GM12878 (cell line): Measurements from ENCODE around the gene KRTAP12-4. TPM values are rescaled to one million over a fixed set of nuclear protein-coding genes. Genes with fewer than 3 reads are reported as not detected.

ENCODE experiments used
- ATAC-seq: fragments of 200-7000 bp; cut with Tn5 transposase; 3 replicates; pipeline ENCODE4 v1.9.1; 2020; ENCODE audit warnings: mild to moderate bottlenecking, moderate library complexity
- BruUV-seq: library from RNA; stranded (reverse); fragments of 400-500 nt; replicated peaks from 2 replicates; lab custom pipeline; 2021; lab: Mats Ljungman, UMichigan
- CTCF ChIA-PET: fragments of 300-600 bp; sonication (Branson Sonifier 250); formaldehyde crosslinking; extraction: SDS; loops from one replicate; lab custom pipeline; 2021; ENCODE audit warnings: inconsistent platforms; lab: Yijun Ruan, JAX
- POLR2A ChIA-PET: fragments of 350-600 bp; formaldehyde crosslinking; extraction: SDS; loops from one replicate; lab custom pipeline; 2021; ENCODE audit warnings: inconsistent platforms; lab: Charles Lee
- RAD21 ChIA-PET: fragments of 300-600 bp; sonication (Branson Sonifier 250); formaldehyde crosslinking; loops from one replicate; lab custom pipeline; 2023; ENCODE audit warnings: antibody characterized with exemption; ENCODE audit not compliant: unreplicated experiment; lab: Charles Lee
- SMC1A ChIA-PET: fragments of 300-600 bp; sonication (Branson Sonifier 250); formaldehyde crosslinking; loops from one replicate; lab custom pipeline; 2023; ENCODE audit not compliant: unreplicated experiment, uncharacterized antibody; lab: Charles Lee
- DNase-seq: peaks from one replicate; pipeline ENCODE4 v3.0.0-alpha.2; 2011; ENCODE audit warnings: low read depth, low spot score
- FAIRE-seq: peaks from 3 replicates; lab custom pipeline; 2011; peaks lifted over from hg19 to GRCh38; lab: Jason Lieb, UNC
- H2AFZ ChIP-seq: 2 replicates; pipeline ENCODE4 v1.6.0; 2011; ENCODE audit warnings: low read depth, low read length, control low read depth; ENCODE audit not compliant: control insufficient read depth
- H3K27ac ChIP-seq: 2 replicates; pipeline ENCODE4 v1.5.1; 2011; ENCODE audit warnings: control low read depth; ENCODE audit not compliant: control insufficient read depth, insufficient read depth
- H3K27me3 ChIP-seq, 2 experiments: replicated peaks in 1 of 2; 2 replicates each; pipeline versions ENCODE4 v1.6.0 to v1.6.1; 2011; ENCODE audit warnings: low read length in 1 of 2; ENCODE audit not compliant: control insufficient read depth in 2 of 2, insufficient read depth in 2 of 2
- H3K36me3 ChIP-seq, 2 experiments: 2 replicates each; pipeline ENCODE4 v1.5.1; 2011; ENCODE audit warnings: low read length in 1 of 2; ENCODE audit not compliant: control insufficient read depth in 2 of 2, insufficient read depth in 2 of 2
- H3K4me1 ChIP-seq: 2 replicates; pipeline ENCODE4 v1.6.1; 2011; ENCODE audit warnings: mild to moderate bottlenecking, low read length, moderate library complexity, mixed read lengths; ENCODE audit not compliant: control insufficient read depth, insufficient read depth
- H3K4me2 ChIP-seq: 2 replicates; pipeline ENCODE4 v1.6.0; 2011; ENCODE audit warnings: control low read depth; ENCODE audit not compliant: control insufficient read depth, insufficient read depth
- H3K4me3 ChIP-seq: fragments of 200-600 bp; sonication (generic); 2 replicates; pipeline ENCODE4 v1.5.1; 2016
- H3K79me2 ChIP-seq: 2 replicates; pipeline ENCODE4 v1.6.0; 2011; ENCODE audit warnings: low read length; ENCODE audit not compliant: control insufficient read depth, insufficient read depth
- H3K9ac ChIP-seq: 2 replicates; pipeline ENCODE4 v1.8.0; 2011; ENCODE audit warnings: low read length, control low read depth, mixed read lengths; ENCODE audit not compliant: control insufficient read depth, insufficient read depth
- H3K9me3 ChIP-seq: replicated peaks from 3 replicates; pipeline ENCODE4 v1.5.1; 2011; ENCODE audit warnings: mild to moderate bottlenecking, low read length; ENCODE audit not compliant: control insufficient read depth, insufficient read depth
- H4K20me1 ChIP-seq: 2 replicates; pipeline ENCODE4 v1.6.0; 2011; ENCODE audit not compliant: control insufficient read depth, insufficient read depth
- ATF2 ChIP-seq: IDR thresholded peaks from 2 replicates; pipeline ENCODE4 v1.6.1; 2012; ENCODE audit warnings: low read length, inconsistent platforms
- CUX1 ChIP-seq: IDR thresholded peaks from 2 replicates; pipeline ENCODE4 v1.6.1; 2012; ENCODE audit warnings: improper control_type of control experiment, low read depth, low read length; ENCODE audit not compliant: insufficient replicate concordance
- IRF4 ChIP-seq: IDR thresholded peaks from 2 replicates; pipeline ENCODE4 v1.6.1; 2011; ENCODE audit warnings: low read depth, low read length
- MAX ChIP-seq: IDR thresholded peaks from 2 replicates; pipeline ENCODE4 v1.6.1; 2012; ENCODE audit warnings: low read depth, low read length, improper control_type of control experiment
- MYB ChIP-seq: fragments of 150-350 bp; IDR thresholded peaks from 2 replicates; pipeline ENCODE4 v1.6.1; 2014; ENCODE audit warnings: mild to moderate bottlenecking, low read depth, low read length, borderline replicate concordance
- NBN ChIP-seq: fragments of 450-650 bp; IDR thresholded peaks from 2 replicates; pipeline ENCODE4 v1.6.1; 2016
- POU2F2 ChIP-seq: IDR thresholded peaks from 3 replicates; pipeline ENCODE4 v1.6.1; 2011; ENCODE audit warnings: low read depth, mild to moderate bottlenecking, low read length, borderline replicate concordance
- RB1 ChIP-seq: fragments of 450-650 bp; formaldehyde crosslinking; IDR thresholded peaks from 2 replicates; pipeline ENCODE4 v1.6.1; 2017; ENCODE audit warnings: mild to moderate bottlenecking, borderline replicate concordance
- SMAD5 ChIP-seq: IDR thresholded peaks from 2 replicates; pipeline ENCODE4 v1.6.1; 2016; ENCODE audit warnings: antibody characterized with exemption, low read depth
- SP1 ChIP-seq: IDR thresholded peaks from one replicate; pipeline ENCODE4 v1.6.1; 2011; ENCODE audit warnings: low read depth, low read length
- SPI1 ChIP-seq: IDR thresholded peaks from 2 replicates; pipeline ENCODE4 v1.6.1; 2011; ENCODE audit warnings: low read depth, mild to moderate bottlenecking, low read length, moderate library complexity, borderline replicate concordance; ENCODE audit not compliant: insufficient read depth
- SUPT20H ChIP-seq: IDR thresholded peaks from 2 replicates; pipeline ENCODE4 v1.6.1; 2011; ENCODE audit warnings: low read depth, mild to moderate bottlenecking, low read length, moderate library complexity, borderline replicate concordance; ENCODE audit not compliant: control insufficient read depth
- ZNF217 ChIP-seq: fragments of 450-650 bp; IDR thresholded peaks from 2 replicates; pipeline ENCODE4 v1.6.1; 2017; ENCODE audit warnings: antibody characterized with exemption, mild to moderate bottlenecking
- ZZZ3 ChIP-seq: IDR thresholded peaks from 2 replicates; pipeline ENCODE4 v1.6.1; 2011; ENCODE audit warnings: low read depth; ENCODE audit not compliant: control insufficient read depth, insufficient read length
- WGBS: methylation state at CpG from one replicate; pipeline ENCODE4 v1.1.6; 2016; ENCODE audit warnings: low lambda C conversion rate; ENCODE audit not compliant: insufficient replicate concordance, insufficient coverage; ENCODE audit errors: missing lambda C conversion rate; 5-methylcytosine and 5-hydroxymethylcytosine counted together
- in situ Hi-C: fragments of 300-500 bp; cut with MboI; formaldehyde crosslinking; loops from 9 replicates; pipeline ENCODE4 v1.14.3; 2018; ENCODE audit warnings: mixed read lengths
- intact Hi-C: fragments of 100-400 bp; cut with micrococcal nuclease; formaldehyde crosslinking; loops from one replicate; pipeline ENCODE4 v1.14.2; 2022; ENCODE audit not compliant: unreplicated experiment
- polyA plus RNA-seq, 11 experiments: library from polyadenylated mRNA; depleted of rRNA in 4 of 11; unstranded in 6 of 11; stranded (reverse) in 5 of 11; fragments of >200 nt; fragmentation: Nextera tagmentation in 4 of 11; fragmentation: Illumina TruSeq in 1 of 11; extraction: Ambion mirVana in 4 of 11; extraction: Trizol in 1 of 11; gene quantifications; 1 replicate in 1 of 11; 2 replicates in 10 of 11; pipeline versions ENCODE4 v1.2.1 to v1.2.3, GENCODE V29; 2011 to 2016; ENCODE audit warnings: inconsistent platforms in 2 of 11, missing spikeins in 2 of 11, low read depth in 1 of 11
- total RNA-seq, 4 experiments: library from RNA; depleted of rRNA in 3 of 4; stranded (reverse); fragments of >200 nt in 3 of 4; fragmentation: Illumina TruSeq in 1 of 4; extraction: Trizol in 1 of 4; gene quantifications; 2 replicates each; pipeline versions ENCODE4 v1.2.1 to v1.2.3, GENCODE V29; 2013 to 2021
- TF ChIP-seq, protein P1 (sequence below): fragments of 450-650 bp; IDR thresholded peaks from 2 replicates; pipeline ENCODE4 v1.6.1; 2016; ENCODE audit warnings: mild to moderate bottlenecking

Gene KRTAP12-4
- total and polyA plus RNA-seq, 10 of the 15 experiments (the other 5 are each of a cell fraction or from before 2014, with no cell fraction given), result not detected

GRCh38 chr21:44703731-44704635 lies 49.5 kb upstream of the KRTAP12-4 start:
- DNase-seq (no peak), ATAC-seq (no peak), FAIRE-seq (no peak)
- H2AFZ ChIP-seq, result no peak overlapping the region
- no peaks in the 10 kb centered on the region for H3K36me3 ChIP-seq
- in situ Hi-C loops, result no loop called here
- POLR2A ChIA-PET, result no interaction called here
- intact Hi-C loops, result no loop called here
- peaks cover 6% of the 10 kb centered on the region; the same call in 1 of the 3 replicates for H3K9me3 ChIP-seq
- H3K27ac ChIP-seq, result no peak overlapping the region
- BruUV-seq, result no TSS peak
- SMC1A ChIA-PET, result no interaction called here
- RAD21 ChIA-PET, result no interaction called here
- peaks cover 2 to 5% of the 10 kb centered on the region in 2 experiments; a peak in 3 of 4 replicates for H3K27me3 ChIP-seq
- TF ChIP-seq ZZZ3 (no peak), RB1 (no peak), POU2F2 (no peak), ZNF217 (no peak), SMAD5 (no peak), SPI1 (no peak), CUX1 (no peak), MYB (no peak), SUPT20H (no peak), ATF2 (no peak), SP1 (no peak), MAX (no peak), IRF4 (no peak), NBN (no peak)
- TF ChIP-seq, protein P1, sequence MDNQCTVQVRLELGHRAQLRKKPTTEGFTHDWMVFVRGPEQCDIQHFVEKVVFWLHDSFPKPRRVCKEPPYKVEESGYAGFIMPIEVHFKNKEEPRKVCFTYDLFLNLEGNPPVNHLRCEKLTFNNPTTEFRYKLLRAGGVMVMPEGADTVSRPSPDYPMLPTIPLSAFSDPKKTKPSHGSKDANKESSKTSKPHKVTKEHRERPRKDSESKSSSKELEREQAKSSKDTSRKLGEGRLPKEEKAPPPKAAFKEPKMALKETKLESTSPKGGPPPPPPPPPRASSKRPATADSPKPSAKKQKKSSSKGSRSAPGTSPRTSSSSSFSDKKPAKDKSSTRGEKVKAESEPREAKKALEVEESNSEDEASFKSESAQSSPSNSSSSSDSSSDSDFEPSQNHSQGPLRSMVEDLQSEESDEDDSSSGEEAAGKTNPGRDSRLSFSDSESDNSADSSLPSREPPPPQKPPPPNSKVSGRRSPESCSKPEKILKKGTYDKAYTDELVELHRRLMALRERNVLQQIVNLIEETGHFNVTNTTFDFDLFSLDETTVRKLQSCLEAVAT, result no peak
- H3K4me2 ChIP-seq, result no peak overlapping the region
- no peaks in the 10 kb centered on the region for H3K79me2 ChIP-seq
- no peak overlapping the region for H3K4me3 ChIP-seq
- H3K4me1 ChIP-seq, result no peaks in the 10 kb centered on the region
- WGBS, result 32% methylated on average over 13 of the region's 13 CpGs
- CTCF ChIA-PET, result no interaction called here
- H4K20me1 ChIP-seq, result no peaks in the 10 kb centered on the region
- no peak overlapping the region for H3K9ac ChIP-seq
